Measurements from ENCODE around the gene MMP25.

MMP25 gene

DNA sequence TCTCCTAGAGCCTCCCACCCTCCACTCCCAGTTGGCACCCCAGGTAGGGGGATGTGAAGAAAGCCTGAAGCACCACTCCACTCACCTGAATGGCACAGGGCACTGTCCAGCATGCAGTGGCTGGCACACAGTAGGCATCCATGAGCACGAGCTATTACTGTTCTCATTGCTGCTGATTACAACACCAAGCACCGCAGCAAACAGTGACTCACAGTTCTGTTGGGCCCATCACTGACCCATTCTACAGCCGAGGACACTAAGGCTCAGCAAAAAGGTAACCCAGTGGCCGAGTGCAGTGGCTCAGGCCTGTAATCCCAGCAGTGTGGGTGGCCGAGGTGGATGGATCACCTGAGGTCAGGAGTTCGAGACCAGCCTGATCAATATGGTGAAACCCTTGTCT lies 50.0 kb downstream of the MMP25 start:
- DNase-seq, result peak in 1 of 2 donors; percentile 17

DNA sequence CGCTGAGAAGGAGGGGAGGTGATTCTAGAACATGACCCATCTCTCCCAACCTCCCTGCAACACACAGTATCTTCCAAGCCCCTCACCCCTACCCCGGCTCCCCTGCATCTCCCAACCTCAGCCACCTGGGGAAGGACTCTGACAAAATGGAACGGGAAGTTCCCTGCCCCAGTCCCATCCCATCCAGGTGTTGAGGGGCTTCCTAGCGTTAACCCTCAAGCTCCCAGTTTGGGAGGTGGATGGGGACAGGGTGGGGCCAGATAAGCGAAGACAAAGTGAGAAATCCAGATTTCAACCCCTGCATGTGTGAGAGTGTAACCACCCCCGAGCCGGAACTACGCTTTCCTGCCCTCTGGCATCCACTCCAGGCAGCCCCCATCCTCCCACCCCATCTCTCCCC lies 50.9 kb downstream of the MMP25 start:
- DNase-seq, result no peak

- no peak for DNase-seq
Observed at GRCh38 chr16:3098459-3099394, 52.4 kb downstream of the MMP25 start, which contains the start of gene ZSCAN10. ZSCAN10 (minus strand) TSS chr16:3099294; CDS start chr16:3092937, 6,357 bp downstream.

DNA sequence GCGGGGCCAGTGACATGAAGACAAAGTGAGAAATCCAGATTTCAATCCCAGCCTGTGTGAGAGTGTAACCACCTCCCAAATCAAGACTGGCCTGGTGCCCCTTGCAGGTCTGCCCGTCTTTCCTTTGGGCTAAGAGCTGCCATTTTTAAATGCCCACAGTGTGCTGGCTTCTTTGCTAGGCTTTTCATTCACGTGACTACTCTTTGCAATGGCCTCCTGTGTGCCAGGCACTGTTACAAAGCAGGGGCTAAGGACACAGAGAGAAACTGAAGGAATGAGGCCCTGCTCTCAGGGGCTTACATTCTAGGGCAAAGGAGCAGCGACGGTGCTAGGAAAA lies 53.0 kb downstream of the MMP25 start:
- DNase-seq, result no peak

DNA sequence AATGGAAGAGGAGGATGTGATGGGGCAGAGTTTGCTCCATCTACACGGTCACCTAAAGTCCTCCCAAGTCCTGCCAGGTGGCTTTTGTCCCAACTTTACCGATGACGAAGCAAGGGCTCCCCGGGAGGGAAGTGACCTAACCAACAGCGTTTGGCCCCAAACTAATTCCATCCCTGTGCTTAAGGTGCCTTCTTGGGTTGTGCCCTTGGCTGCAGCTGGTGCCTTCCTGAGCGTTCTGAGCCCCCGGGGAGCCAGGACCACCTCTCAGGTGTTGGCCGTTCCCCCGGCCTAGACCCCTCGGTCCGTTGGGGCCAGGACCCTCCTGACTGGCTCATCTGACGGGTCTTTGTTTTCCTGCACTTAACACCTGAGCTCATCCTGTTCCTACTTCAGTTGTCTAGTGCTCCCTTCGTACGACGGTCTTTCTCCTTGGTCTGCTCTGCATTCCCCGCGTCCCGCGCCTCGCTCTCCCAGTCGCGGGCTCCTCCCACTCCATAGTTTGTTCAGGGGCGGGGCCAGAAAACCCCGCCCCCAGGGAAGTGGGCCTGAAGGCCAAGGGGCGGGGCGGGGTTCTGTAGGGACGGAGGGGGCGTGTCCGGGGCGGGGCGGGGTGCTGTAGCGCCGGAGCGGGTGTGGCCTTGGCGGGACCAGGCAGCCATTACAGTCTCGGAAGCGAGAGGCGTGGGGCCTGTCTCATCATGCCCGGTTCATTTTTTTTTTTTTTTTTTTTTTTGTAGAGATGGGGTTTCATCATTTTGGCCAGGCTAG lies 53.6 kb downstream of the MMP25 start:
- peak; percentile 92 to 94 for DNase-seq

DNA sequence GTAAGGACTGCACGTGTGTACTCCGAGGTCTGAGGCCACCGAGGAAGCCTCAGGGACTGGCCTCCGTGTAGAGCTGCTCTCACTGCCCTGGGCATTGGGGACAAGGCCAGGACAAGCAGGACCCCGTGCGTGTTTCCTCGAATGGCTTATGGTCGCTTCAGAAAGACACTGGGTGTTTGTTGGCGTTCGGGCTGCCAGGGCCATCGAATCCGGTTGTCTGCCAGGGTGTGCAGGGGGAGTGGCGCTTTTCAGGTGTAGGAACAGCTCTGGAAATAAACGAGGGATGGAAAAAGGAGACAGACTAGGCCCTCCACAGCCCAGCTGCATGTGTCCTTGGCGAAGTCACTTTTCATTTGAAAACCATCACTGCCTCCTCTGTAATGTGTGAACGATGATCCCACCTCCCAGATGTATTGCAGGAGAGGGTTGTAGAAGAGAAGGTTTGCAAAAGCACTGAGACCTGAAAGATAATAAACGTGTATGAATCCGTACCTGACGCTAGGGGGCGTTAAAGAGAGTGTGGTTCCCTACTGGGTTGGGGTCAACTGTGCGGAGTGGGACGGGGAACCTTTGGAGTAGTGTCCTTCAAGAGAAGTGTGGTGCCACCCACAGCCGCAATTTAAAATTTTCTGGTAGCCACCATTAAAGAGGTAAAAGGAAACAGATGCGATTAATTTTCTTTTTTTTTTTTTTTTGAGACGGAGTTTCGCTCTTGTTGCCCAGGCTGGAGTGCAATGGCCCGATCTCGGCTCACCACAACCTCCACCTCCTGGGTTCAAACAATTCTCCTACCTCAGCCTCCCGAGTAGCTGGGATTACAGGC lies 54.9 kb downstream of the MMP25 start:
- DNase-seq, result peak; percentile 23 to 73

DNA sequence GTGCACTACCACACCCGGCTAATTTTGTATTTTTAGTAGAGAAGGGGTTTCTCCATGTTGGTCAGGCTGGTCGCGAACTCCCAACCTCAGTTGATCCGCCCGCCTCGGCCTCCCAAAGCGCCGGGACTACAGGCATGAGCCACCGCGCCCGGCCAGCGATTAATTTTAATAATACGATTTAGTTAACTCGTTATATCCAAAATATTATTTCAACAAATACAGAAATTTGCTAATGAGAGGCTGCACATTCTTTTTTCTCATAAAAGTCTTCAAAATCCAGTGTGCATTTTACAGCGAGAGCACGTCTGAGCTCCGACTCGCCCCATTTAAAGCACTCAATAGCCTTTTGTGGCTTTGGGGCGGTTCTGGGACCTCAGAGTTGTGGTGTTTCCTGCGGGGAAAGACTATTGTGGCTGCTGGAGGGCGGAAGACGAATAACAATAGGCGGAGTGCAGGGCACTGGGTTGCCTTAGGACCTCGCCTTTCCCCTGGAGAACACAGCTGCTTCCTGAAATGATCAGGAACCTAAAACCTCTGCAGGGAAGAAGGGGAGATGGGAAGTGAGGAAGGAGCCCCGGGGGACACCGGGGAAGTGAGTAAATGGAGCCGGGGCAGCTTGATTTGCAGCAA lies 55.6 kb downstream of the MMP25 start:
- DNase-seq, result peak in 1 of 2 donors; percentile 44

DNA sequence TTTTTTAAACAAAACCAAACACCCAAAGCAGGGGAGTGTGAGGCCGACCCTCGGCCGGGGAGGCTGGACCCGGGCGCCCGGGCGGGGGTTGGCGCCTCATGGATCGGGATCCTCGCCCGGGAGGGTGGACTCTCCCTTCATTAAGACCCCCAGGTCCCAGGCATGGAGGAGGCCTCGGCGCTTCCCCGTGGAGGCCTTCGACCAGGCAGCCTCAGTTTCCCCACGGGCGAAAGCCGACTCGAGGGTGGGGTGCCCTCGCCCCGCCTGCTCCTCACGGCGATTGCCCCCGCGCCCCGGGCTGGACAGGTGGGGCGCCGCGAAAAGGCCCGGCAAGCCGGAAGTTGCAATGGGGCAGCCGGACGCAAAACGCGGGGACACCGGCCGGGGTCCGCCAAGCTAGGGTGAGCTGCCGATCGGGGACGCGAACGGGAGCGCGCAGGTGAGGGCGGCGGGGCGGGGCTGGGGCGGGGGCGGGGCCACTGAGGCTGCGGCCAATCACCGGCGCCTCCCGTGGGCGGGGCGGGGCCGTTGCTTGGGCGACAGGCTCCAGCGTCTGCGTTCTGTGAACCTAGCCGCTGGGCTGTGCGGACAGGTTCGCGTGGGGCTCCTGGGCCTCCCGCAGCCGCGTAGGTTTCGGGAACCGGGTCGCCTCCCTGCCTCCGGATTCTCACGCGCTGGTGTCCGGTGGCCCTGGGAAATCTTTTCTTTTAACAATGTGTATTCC lies 60.0 kb downstream of the MMP25 start:
- peak; percentile 92 to 94 for DNase-seq

Measured in CD4-positive, alpha-beta T cell treated with Interleukin-1 beta for 1 hour (primary cell).